ENCODE results near the gene TTYH3.

- TF ChIP-seq CTCF (IDR thresholded peaks at IDR 0.05), result no peak
- TF ChIP-seq REST (IDR thresholded peaks at IDR 0.05; ENCODE audit: insufficient read depth in 1 of 2, low read depth in 2 of 2, low read length in 1 of 2), result no peak
- TF ChIP-seq POLR2AphosphoS5 (IDR thresholded peaks at IDR 0.05; ENCODE audit: low read depth, low read length), result no peak
- TF ChIP-seq SIN3A (IDR thresholded peaks at IDR 0.05; ENCODE audit: borderline replicate concordance, insufficient read depth, low read depth, low read length), result no peak
- TF ChIP-seq TCF7L2 (IDR thresholded peaks at IDR 0.05; ENCODE audit: low read depth, low read length), result no peak
Observed at GRCh38 chr7:2621948-2622640, 9.7 kb upstream of the TTYH3 start.

All from Panc1 (cell line).